HCT116 (cell line): Measurements from ENCODE around the gene KRTAP10-10. TPM values are rescaled to one million over a fixed set of nuclear protein-coding genes. Genes with fewer than 3 reads are reported as not detected.

Experiments used
- ATAC-seq: fragments of 200-7000 bp; cut with Tn5 transposase; 2 replicates; pipeline ENCODE4 v1.9.1; 2020; ENCODE audit warnings: mild to moderate bottlenecking, moderate library complexity
- BruUV-seq: library from RNA; stranded (reverse); fragments of 400-500 nt; replicated peaks from 2 replicates; lab custom pipeline; 2021; lab: Mats Ljungman, UMichigan
- CTCF ChIA-PET: fragments of 300-600 bp; sonication (Branson Sonifier 250); formaldehyde crosslinking; loops from one replicate; lab custom pipeline; 2021; ENCODE audit warnings: antibody characterized with exemption; lab: Charles Lee
- POLR2A ChIA-PET: fragments of 300-600, 350-600 bp; sonication (Branson Sonifier 250); formaldehyde crosslinking; loops from one replicate; lab custom pipeline; 2021; ENCODE audit warnings: antibody characterized with exemption; lab: Charles Lee
- RAD21 ChIA-PET, 2 experiments: fragments of 300-600 bp; sonication (Branson Sonifier 250); formaldehyde crosslinking; loops; one replicate each; lab custom pipeline; 2023; ENCODE audit warnings: low total read pairs in 2 of 2; ENCODE audit not compliant: uncharacterized antibody in 2 of 2, unreplicated experiment in 2 of 2, low non-redundant PET in 1 of 2; lab: Charles Lee
- DNase-seq: peaks from one replicate; pipeline ENCODE4 v3.0.0-alpha.2; 2010; ENCODE audit warnings: low read depth, low spot score
- H2AFZ ChIP-seq: fragments of 200-600 bp; shearing (Covaris generic), sonication (generic); 2 replicates; pipeline ENCODE4 v1.6.1; 2017; ENCODE audit warnings: low read depth, mixed run types, mixed read lengths, antibody characterized with exemption, low read length; ENCODE audit not compliant: poor library complexity, severe bottlenecking
- H3K27ac ChIP-seq: 2 replicates; pipeline ENCODE4 v1.5.1; 2012; ENCODE audit warnings: low read depth, low read length
- H3K27me3 ChIP-seq: fragments of 200-600 bp; sonication (generic); 2 replicates; pipeline ENCODE4 v1.6.1; 2016; ENCODE audit warnings: mixed run types, low read length, mixed read lengths; ENCODE audit not compliant: insufficient read depth
- H3K36me3 ChIP-seq, 2 experiments: fragments of 200-500 bp in 1 of 2; fragments of 200-600 bp in 1 of 2; sonication (Bioruptor generic) in 1 of 2; sonication (generic) in 1 of 2; 2 replicates each; pipeline versions ENCODE4 v1.5.1 to v1.6.1; 2014 to 2016; ENCODE audit warnings: low read length in 2 of 2, inconsistent platforms in 1 of 2, mixed read lengths in 1 of 2, mixed run types in 1 of 2; ENCODE audit not compliant: insufficient read depth in 2 of 2, control insufficient read depth in 1 of 2
- H3K4me1 ChIP-seq, 2 experiments: fragments of 200-600 bp in 1 of 2; sonication (generic) in 1 of 2; 2 replicates each; pipeline versions ENCODE4 v1.5.1 to v1.6.1; 2012 to 2017; ENCODE audit warnings: low read length in 2 of 2, inconsistent platforms in 1 of 2, mild to moderate bottlenecking in 1 of 2, mixed read lengths in 1 of 2, mixed run types in 1 of 2, moderate library complexity in 1 of 2; ENCODE audit not compliant: insufficient read depth in 2 of 2, control insufficient read depth in 1 of 2
- H3K4me2 ChIP-seq: fragments of 200-600 bp; sonication (generic); 2 replicates; pipeline ENCODE4 v1.6.1; 2017; ENCODE audit warnings: mixed run types, low read length, mixed read lengths
- H3K4me3 ChIP-seq, 2 experiments: fragments of 200-600 bp in 1 of 2; sonication (generic) in 1 of 2; replicated peaks in 1 of 2; 2 replicates each; pipeline ENCODE4 v1.5.1; 2011 to 2016; ENCODE audit warnings: low read length in 2 of 2, control low read depth in 1 of 2, low read depth in 1 of 2, mild to moderate bottlenecking in 1 of 2, mixed read lengths in 1 of 2, mixed run types in 1 of 2
- H3K79me2 ChIP-seq: fragments of 200-600 bp; sonication (generic); 2 replicates; pipeline ENCODE4 v1.6.1; 2017; ENCODE audit warnings: mild to moderate bottlenecking, mixed run types, low read length, moderate library complexity, mixed read lengths; ENCODE audit not compliant: insufficient read depth
- H3K9ac ChIP-seq: fragments of 200-600 bp; sonication (generic); 2 replicates; pipeline ENCODE4 v1.6.1; 2016; ENCODE audit warnings: low read length, mixed read lengths
- H3K9me2 ChIP-seq: fragments of 200-600 bp; sonication (generic), shearing (Covaris generic); 2 replicates; pipeline ENCODE4 v1.6.1; 2017; ENCODE audit warnings: mixed run types, mild to moderate bottlenecking, moderate library complexity; ENCODE audit not compliant: insufficient read depth
- H3K9me3 ChIP-seq, 2 experiments: fragments of 200-500 bp in 1 of 2; fragments of 200-600 bp in 1 of 2; sonication (Bioruptor generic) in 1 of 2; sonication (generic) in 1 of 2; 2 replicates each; pipeline ENCODE4 v1.6.1; 2014 to 2017; ENCODE audit warnings: low read length in 2 of 2, mixed read lengths in 2 of 2, inconsistent platforms in 1 of 2, low read depth in 1 of 2, mild to moderate bottlenecking in 1 of 2, mixed run types in 1 of 2, moderate library complexity in 1 of 2; ENCODE audit not compliant: control insufficient read depth in 1 of 2, insufficient read depth in 1 of 2
- H4K20me1 ChIP-seq: fragments of 200-600 bp; sonication (generic), shearing (Covaris generic); 2 replicates; pipeline ENCODE4 v1.6.1; 2017; ENCODE audit warnings: mixed run types, mild to moderate bottlenecking, moderate library complexity; ENCODE audit not compliant: insufficient read depth
- CEBPB ChIP-seq: IDR thresholded peaks from 2 replicates; pipeline ENCODE4 v1.6.1; 2012; ENCODE audit warnings: low read depth
- EGR1 ChIP-seq: IDR thresholded peaks from 2 replicates; pipeline ENCODE4 v1.6.1; 2012; ENCODE audit warnings: low read depth
- POLR2A ChIP-seq: IDR thresholded peaks from 2 replicates; pipeline ENCODE4 v1.7.0; 2011; ENCODE audit warnings: borderline replicate concordance; ENCODE audit not compliant: insufficient read depth, insufficient read length; ENCODE audit errors: extremely low read depth
- SIN3A ChIP-seq: IDR thresholded peaks from 2 replicates; pipeline ENCODE4 v1.6.1; 2012; ENCODE audit warnings: low read depth
- SRF ChIP-seq: IDR thresholded peaks from 2 replicates; pipeline ENCODE4 v1.6.1; 2012; ENCODE audit warnings: low read depth
- TCF7L2 ChIP-seq: IDR thresholded peaks from 2 replicates; pipeline ENCODE4 v1.7.0; 2011; ENCODE audit warnings: borderline replicate concordance, inconsistent platforms; ENCODE audit not compliant: insufficient read depth, insufficient read length; ENCODE audit errors: extremely low read depth
- intact Hi-C: fragments of 100-400 bp; cut with micrococcal nuclease; formaldehyde crosslinking; loops from 2 replicates; pipeline ENCODE4 v1.10.0; 2022
- total RNA-seq: library from RNA; stranded (reverse); gene quantifications from one replicate; pipeline ENCODE4 v1.2.1, GENCODE V29; 2021; ENCODE audit not compliant: unreplicated experiment
- TF ChIP-seq, protein P1 (sequence below), 3 experiments: fragments of 200-600 bp in 1 of 3; sonication (generic) in 1 of 3; IDR thresholded peaks in 2 of 3; conservative IDR thresholded peaks in 1 of 3; 2 replicates each; pipeline ENCODE4 v1.5.1; 2012 to 2017; ENCODE audit warnings: low read depth in 2 of 3, low read length in 2 of 3, antibody characterized with exemption in 1 of 3, borderline replicate concordance in 1 of 3, control low read depth in 1 of 3, mild to moderate bottlenecking in 1 of 3, mixed read lengths in 1 of 3, mixed run types in 1 of 3, moderate library complexity in 1 of 3; ENCODE audit not compliant: insufficient read depth in 1 of 3
- TF ChIP-seq, protein P2 (sequence below): IDR thresholded peaks from 2 replicates; pipeline ENCODE4 v1.6.1; 2011; ENCODE audit warnings: mild to moderate bottlenecking, low read length, moderate library complexity; ENCODE audit not compliant: insufficient replicate concordance; ENCODE audit errors: extremely low read depth

Gene KRTAP10-10
- total RNA-seq, 1 experiment from 2014 or later, result not detected

DNA sequence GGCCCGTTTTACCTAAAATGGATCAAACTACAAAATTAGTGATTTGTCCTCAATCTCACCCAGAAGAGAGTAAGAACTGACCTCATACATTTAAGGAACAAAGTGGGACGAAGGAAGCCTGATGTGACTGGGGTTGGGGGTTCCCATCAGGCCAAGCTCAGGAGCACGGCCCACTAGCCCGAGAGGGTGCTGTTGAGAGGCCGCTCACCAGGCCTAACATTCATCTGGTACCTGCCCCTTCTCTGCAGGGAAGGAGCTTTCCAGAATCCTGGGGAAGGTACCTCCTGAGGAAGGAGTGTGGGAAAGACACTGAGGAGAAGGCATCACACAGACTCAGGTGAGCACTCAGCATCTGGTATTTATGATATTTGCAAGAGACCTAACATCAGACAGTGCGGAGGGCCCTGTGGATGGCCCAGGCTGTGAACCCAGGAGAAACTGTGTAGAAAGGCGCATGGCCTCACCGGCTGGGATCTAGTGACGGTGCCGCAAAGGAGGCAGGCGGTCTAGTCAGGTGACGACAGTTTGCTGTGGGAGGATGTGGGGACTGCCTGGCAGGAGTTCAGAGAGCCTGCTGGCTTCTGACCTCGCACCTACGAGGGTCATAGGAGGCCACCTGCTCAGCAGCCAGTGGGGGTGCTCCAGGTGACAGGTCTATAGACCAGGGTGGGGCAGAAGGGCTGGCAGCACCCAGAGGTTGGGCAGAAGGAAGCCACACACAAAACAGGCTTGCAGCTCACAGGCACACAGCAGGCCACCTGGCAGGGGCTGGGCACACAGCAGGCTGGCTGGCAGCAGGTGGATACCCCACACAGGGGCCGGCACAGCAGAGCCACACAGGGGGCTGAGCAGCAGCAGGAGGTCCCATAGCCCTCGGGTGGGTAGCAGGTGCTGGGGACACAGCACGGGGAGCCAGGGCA is 16.8 kb downstream of the KRTAP10-10 start (continued):
- no peak for TF ChIP-seq SRF

DNA sequence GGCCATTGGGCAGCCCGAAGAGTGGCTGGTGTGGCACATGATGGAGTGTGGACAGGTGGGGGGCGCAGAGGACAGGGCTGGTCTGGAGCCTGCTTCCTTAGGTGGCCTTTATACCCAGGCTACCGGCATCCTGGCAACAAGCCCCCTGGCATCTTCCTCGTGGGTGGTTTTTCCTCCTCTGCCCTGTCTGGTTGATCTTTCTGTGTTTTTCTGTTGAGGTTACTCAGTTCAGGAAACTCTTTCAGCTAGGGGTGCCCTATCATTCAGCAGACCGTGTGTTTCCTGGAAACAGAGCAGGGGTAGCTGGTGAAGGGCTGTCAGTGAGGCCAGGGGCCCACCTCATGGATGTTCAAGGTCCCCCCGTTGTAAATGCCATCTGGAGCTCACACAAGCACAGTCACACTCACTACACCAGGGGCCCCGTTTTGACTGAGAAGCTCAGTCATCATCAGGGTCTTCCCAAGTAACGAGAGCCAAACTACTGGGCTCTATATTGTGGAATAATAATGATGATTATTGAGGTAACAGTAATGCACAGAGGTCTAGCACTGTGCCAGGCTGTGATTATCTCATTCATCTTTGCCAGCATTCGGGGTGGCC is 17.5 kb downstream of the KRTAP10-10 start, which contains the start of gene KRTAP12-4:
TSS of gene KRTAP12-4 (minus strand) at position 84 of the 600 bp plus-strand sequence. CDS start at position 39, 45 bp downstream.
- H3K79me2 ChIP-seq, result no peaks in the 10 kb centered on the region
- no peaks in the 10 kb centered on the region for H3K9me2 ChIP-seq
- H2AFZ ChIP-seq, result no peak within 1 kb of the TSS
- H3K4me2 ChIP-seq, result no peak within 1 kb of the TSS
- BruUV-seq, result no TSS peak
- intact Hi-C loops, result no loop called here
- no peak for DNase-seq
- H3K9me3 ChIP-seq, result no peaks in the 10 kb centered on the region
- CTCF ChIA-PET, result no interaction called here
- no peak within 1 kb of the TSS for H3K27ac ChIP-seq
- H3K36me3 ChIP-seq, result no peaks in the 10 kb centered on the region
- H3K4me3 ChIP-seq, result no peak within 1 kb of the TSS
- no peaks in the 10 kb centered on the region for H4K20me1 ChIP-seq
- RAD21 ChIA-PET, result no interaction called here
- no peaks in the 10 kb centered on the region for H3K4me1 ChIP-seq
- POLR2A ChIA-PET, result no interaction called here
- no peak for ATAC-seq
- H3K27me3 ChIP-seq, result no peaks in the 10 kb centered on the region
- H3K9ac ChIP-seq, result no peak within 1 kb of the TSS
- TF ChIP-seq, protein P1, sequence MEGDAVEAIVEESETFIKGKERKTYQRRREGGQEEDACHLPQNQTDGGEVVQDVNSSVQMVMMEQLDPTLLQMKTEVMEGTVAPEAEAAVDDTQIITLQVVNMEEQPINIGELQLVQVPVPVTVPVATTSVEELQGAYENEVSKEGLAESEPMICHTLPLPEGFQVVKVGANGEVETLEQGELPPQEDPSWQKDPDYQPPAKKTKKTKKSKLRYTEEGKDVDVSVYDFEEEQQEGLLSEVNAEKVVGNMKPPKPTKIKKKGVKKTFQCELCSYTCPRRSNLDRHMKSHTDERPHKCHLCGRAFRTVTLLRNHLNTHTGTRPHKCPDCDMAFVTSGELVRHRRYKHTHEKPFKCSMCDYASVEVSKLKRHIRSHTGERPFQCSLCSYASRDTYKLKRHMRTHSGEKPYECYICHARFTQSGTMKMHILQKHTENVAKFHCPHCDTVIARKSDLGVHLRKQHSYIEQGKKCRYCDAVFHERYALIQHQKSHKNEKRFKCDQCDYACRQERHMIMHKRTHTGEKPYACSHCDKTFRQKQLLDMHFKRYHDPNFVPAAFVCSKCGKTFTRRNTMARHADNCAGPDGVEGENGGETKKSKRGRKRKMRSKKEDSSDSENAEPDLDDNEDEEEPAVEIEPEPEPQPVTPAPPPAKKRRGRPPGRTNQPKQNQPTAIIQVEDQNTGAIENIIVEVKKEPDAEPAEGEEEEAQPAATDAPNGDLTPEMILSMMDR (IDR thresholded peaks at IDR 0.05 in 2 of 3, conservative IDR thresholded peaks at IDR 0.05 in 1 of 3; ENCODE audit: borderline replicate concordance in 1 of 3, insufficient read depth in 1 of 3, low read depth in 2 of 3, low read length in 2 of 3), result no peak
- no peak for TF ChIP-seq SIN3A
- TF ChIP-seq, protein P2, sequence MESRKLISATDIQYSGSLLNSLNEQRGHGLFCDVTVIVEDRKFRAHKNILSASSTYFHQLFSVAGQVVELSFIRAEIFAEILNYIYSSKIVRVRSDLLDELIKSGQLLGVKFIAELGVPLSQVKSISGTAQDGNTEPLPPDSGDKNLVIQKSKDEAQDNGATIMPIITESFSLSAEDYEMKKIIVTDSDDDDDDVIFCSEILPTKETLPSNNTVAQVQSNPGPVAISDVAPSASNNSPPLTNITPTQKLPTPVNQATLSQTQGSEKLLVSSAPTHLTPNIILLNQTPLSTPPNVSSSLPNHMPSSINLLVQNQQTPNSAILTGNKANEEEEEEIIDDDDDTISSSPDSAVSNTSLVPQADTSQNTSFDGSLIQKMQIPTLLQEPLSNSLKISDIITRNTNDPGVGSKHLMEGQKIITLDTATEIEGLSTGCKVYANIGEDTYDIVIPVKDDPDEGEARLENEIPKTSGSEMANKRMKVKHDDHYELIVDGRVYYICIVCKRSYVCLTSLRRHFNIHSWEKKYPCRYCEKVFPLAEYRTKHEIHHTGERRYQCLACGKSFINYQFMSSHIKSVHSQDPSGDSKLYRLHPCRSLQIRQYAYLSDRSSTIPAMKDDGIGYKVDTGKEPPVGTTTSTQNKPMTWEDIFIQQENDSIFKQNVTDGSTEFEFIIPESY, result no peak
- TF ChIP-seq EGR1, result no peak
- TF ChIP-seq POLR2A, result no peak
- no peak for TF ChIP-seq CEBPB
- no peak for TF ChIP-seq TCF7L2
- no peak for TF ChIP-seq SRF
